ENCODE measurements around the gene COPA. TPM values are rescaled to one million over a fixed set of nuclear protein-coding genes. Genes with fewer than 3 reads are reported as not detected.

Gene COPA
- total RNA-seq, 2 experiments from 2014 or later: 117 to 118 TPM

DNA sequence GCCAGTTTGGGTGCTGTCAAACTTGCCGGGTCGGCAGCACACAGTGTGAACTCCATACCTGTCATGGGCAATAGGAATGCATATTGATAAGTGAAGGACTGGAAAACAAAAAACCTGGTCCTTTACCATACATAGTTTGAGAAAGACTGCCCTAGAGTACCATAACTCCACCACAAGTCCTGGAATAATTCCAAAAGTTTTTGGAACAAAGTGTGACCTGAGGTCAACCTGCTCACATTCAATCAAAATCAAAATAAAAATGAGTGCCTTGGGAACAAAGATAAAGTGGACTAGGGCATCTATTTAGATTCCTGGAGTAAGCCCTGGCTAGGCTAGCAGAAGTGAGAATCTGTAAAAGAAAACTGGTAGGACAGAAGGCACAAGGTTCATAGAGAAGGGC, 65.7 kb downstream of the COPA start:
- intact Hi-C loops (cut with micrococcal nuclease): no loop called here
- Mint-ChIP-seq H3K27ac (peak overlapping the region; percentile 52), H3K36me3 (ENCODE audit: low read depth) (peaks cover 37% of the 10 kb centered on the region), H3K27me3 (no peaks in the 10 kb centered on the region), H3K9me3 (no peaks in the 10 kb centered on the region), H3K4me3 (no peak overlapping the region), H3K4me1 (ENCODE audit: low read depth) (no peaks in the 10 kb centered on the region)
- ATAC-seq: no peak
- ChIA-PET POLR2A (interaction anchor here (1.0 kb wide), 1 partner anchor 14 kb away, joined by 9 read pairs; the partner anchor contains the start of gene DCAF8), CTCF (interaction anchor here (1.6 to 4.4 kb wide), 2 partner anchors 15 to 25 kb away, joined by 7 to 47 read pairs; no protein-coding TSS in a partner anchor)
- DNase-seq: no peak
- TF ChIP-seq, protein P1, sequence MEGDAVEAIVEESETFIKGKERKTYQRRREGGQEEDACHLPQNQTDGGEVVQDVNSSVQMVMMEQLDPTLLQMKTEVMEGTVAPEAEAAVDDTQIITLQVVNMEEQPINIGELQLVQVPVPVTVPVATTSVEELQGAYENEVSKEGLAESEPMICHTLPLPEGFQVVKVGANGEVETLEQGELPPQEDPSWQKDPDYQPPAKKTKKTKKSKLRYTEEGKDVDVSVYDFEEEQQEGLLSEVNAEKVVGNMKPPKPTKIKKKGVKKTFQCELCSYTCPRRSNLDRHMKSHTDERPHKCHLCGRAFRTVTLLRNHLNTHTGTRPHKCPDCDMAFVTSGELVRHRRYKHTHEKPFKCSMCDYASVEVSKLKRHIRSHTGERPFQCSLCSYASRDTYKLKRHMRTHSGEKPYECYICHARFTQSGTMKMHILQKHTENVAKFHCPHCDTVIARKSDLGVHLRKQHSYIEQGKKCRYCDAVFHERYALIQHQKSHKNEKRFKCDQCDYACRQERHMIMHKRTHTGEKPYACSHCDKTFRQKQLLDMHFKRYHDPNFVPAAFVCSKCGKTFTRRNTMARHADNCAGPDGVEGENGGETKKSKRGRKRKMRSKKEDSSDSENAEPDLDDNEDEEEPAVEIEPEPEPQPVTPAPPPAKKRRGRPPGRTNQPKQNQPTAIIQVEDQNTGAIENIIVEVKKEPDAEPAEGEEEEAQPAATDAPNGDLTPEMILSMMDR (IDR thresholded peaks at IDR 0.05): no peak

GRCh38 chr1:160271025-160271424, 72.0 kb downstream of the COPA start:
- intact Hi-C loops (cut with micrococcal nuclease): no loop called here
- DNase-seq: no peak
- Mint-ChIP-seq H3K27me3 (no peaks in the 10 kb centered on the region), H3K36me3 (ENCODE audit: low read depth) (no peaks in the 10 kb centered on the region), H3K4me3 (no peak overlapping the region), H3K9me3 (no peaks in the 10 kb centered on the region), H3K27ac (no peak overlapping the region), H3K4me1 (ENCODE audit: low read depth) (no peaks in the 10 kb centered on the region)
- POLR2A ChIA-PET: no interaction called here
- TF ChIP-seq, protein P1 (IDR thresholded peaks at IDR 0.05): no peak
- no peak for ATAC-seq
- CTCF ChIA-PET: interaction anchor here (1.1 kb wide), 1 partner anchor 20 kb away, joined by 3 read pairs; no protein-coding TSS in a partner anchor

- Mint-ChIP-seq H3K36me3 (ENCODE audit: low read depth) (no peaks in the 10 kb centered on the region), H3K4me3 (no peak overlapping the region), H3K9me3 (no peaks in the 10 kb centered on the region), H3K27me3 (no peaks in the 10 kb centered on the region), H3K4me1 (ENCODE audit: low read depth) (peaks cover 8% of the 10 kb centered on the region), H3K27ac (no peak overlapping the region)
- intact Hi-C loops (cut with micrococcal nuclease): no loop called here
- DNase-seq: no peak
- POLR2A ChIA-PET: no interaction called here
- CTCF ChIA-PET: interaction anchor here (0.5 to 2.0 kb wide), 3 partner anchors 24 to 166 kb away, joined by 3 to 7 read pairs (median 3); no protein-coding TSS in a partner anchor
- TF ChIP-seq, protein P1 (IDR thresholded peaks at IDR 0.05): no peak
- ATAC-seq: no peak
Measured at GRCh38 chr1:160267284-160267991, 75.6 kb downstream of the COPA start.

GRCh38 chr1:160264795-160265307, 78.2 kb downstream of the COPA start:
- CTCF ChIA-PET: interaction anchor here (1.1 to 6.8 kb wide), 6 partner anchors 13 to 164 kb away, joined by 4 to 57 read pairs (median 6); partner anchors contain the start of gene PEX19

More at GRCh38 chr1:160264795-160265307, 78.2 kb downstream of the COPA start:
- no peak overlapping the region for H3K27ac Mint-ChIP-seq
- no peaks in the 10 kb centered on the region for H3K27me3 Mint-ChIP-seq
- no peaks in the 10 kb centered on the region for H3K9me3 Mint-ChIP-seq
- H3K4me1 Mint-ChIP-seq (ENCODE audit: low read depth): peaks cover 19% of the 10 kb centered on the region
- TF ChIP-seq, protein P1 (IDR thresholded peaks at IDR 0.05): no peak
- intact Hi-C loops (cut with micrococcal nuclease): no loop called here
- H3K4me3 Mint-ChIP-seq: no peak overlapping the region
- no peak for DNase-seq
- POLR2A ChIA-PET: interaction anchor here (0.6 to 5.8 kb wide), 4 partner anchors 10 to 153 kb away, joined by 3 to 41 read pairs (median 4); partner anchors contain the start of gene PEX19
- H3K36me3 Mint-ChIP-seq (ENCODE audit: low read depth): peaks cover 9% of the 10 kb centered on the region
- no peak for ATAC-seq
